ENCODE measurements around the gene TNNC2.

DNA sequence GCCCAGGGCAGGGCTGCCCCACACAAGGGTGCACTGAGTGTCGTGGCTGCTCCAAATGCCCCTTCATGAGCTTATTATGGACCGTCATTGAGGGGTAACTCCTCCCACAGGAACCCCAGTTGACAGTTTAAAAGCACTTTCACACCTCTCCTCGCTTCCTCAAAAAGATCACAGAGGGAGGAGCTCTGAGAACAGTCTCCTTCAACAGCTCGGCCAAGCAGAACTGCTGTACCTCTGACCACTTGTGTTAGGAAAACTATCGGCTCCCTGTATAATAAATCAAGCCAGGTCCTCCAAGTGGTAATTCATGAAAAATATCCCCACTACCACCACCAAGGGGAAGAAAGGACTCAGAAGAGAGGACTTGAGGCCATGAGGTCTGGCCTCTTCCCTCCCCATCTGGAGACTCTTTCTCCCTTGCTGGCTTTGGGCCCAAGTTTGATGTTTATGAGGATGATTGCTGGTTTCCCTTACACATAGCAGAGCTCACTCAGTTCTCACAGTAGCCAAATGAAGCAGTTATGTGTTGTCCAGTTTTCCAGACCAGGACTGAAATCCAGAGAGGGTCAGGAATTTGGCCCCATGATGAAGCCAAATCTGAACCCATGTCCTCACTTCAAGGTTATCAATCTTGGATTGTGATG is 15.2 kb upstream of the TNNC2 start:
- TF ChIP-seq, protein P1, sequence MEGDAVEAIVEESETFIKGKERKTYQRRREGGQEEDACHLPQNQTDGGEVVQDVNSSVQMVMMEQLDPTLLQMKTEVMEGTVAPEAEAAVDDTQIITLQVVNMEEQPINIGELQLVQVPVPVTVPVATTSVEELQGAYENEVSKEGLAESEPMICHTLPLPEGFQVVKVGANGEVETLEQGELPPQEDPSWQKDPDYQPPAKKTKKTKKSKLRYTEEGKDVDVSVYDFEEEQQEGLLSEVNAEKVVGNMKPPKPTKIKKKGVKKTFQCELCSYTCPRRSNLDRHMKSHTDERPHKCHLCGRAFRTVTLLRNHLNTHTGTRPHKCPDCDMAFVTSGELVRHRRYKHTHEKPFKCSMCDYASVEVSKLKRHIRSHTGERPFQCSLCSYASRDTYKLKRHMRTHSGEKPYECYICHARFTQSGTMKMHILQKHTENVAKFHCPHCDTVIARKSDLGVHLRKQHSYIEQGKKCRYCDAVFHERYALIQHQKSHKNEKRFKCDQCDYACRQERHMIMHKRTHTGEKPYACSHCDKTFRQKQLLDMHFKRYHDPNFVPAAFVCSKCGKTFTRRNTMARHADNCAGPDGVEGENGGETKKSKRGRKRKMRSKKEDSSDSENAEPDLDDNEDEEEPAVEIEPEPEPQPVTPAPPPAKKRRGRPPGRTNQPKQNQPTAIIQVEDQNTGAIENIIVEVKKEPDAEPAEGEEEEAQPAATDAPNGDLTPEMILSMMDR (IDR thresholded peaks at IDR 0.05; ENCODE audit: low read length): no peak
- TF ChIP-seq EZH2 (IDR thresholded peaks at IDR 0.05; ENCODE audit: borderline replicate concordance, low read length): no peak
